ENCODE measurements around the gene MRPS9. TPM values are rescaled to one million over a fixed set of nuclear protein-coding genes. Genes with fewer than 3 reads are reported as not detected.

MRPS9 gene
- total and polyA plus RNA-seq, 2 donors (not counting 3 experiments of a cell fraction or from before 2014, with no cell fraction given) = 14.5 to 23.9 TPM

DNA sequence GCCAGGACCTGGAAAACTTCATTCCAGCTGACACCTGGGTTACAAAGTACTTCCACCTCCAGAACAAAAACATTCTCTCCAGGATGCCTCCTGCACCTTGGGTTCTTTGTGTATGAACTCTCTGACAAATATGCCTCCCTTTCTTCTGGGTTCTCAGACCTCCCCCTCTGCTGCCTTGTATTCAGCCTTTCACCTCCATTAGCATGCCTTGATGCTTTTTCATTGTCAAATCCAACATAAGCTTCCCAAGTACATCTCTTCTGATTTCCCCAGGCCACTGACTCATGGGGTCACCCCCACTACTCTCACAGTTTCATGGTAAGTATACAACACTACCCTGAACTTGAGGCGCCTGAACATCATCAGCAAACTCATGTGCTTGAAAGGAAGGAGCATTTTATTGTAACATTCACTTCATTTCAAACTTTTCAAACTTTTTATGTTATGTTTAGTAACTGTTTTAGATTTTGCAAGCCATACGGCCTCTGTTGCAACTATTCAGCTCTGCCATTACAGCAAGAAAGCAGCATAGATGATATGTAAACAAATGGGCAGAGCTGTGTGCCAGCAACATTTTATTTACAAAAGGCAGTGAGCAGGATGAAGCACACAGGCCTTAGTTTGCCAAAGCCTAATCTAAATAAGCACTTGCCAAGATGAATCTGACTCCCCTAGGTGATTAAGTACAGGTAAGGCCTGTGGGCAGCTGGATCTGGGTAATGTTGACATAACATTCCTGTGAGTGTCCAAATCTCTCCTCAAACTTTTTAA is 32.5 kb upstream of the MRPS9 start:
- Histone ChIP-seq H3K79me2 (ENCODE audit: control insufficient read depth, insufficient read depth, low read length) (no peaks in the 10 kb centered on the region), H3K9ac (replicated peaks; ENCODE audit: extremely low read depth, insufficient read depth, low read length) (no peak overlapping the region), H3K36me3 (ENCODE audit: control insufficient read depth in 2 of 2, extremely low read depth in 1 of 2, insufficient read depth in 2 of 2, low read length in 2 of 2) (no peaks in the 10 kb centered on the region), H3K27ac (ENCODE audit: insufficient read depth, low read depth, low read length) (no peak overlapping the region), H3K27me3 (ENCODE audit: control insufficient read depth in 2 of 2, insufficient read depth in 2 of 2, low read length in 2 of 2) (no peaks in the 10 kb centered on the region), H3K9me3 (replicated peaks; ENCODE audit: control insufficient read depth, insufficient read depth, low read length) (no peaks in the 10 kb centered on the region), H3K4me2 (ENCODE audit: insufficient read depth, low read length) (no peak overlapping the region), H3K9me1 (replicated peaks; ENCODE audit: control insufficient read depth, extremely low read depth, insufficient read depth, low read length) (no peaks in the 10 kb centered on the region), H3K4me3 (replicated peaks in 1 of 3; ENCODE audit: insufficient read depth in 1 of 3, low read depth in 1 of 3, low read length in 3 of 3) (no peak overlapping the region), H3K4me1 (ENCODE audit: control insufficient read depth, extremely low read depth, insufficient read depth, low read length) (no peaks in the 10 kb centered on the region), H2AFZ (ENCODE audit: low read depth, low read length) (no peak overlapping the region), H4K20me1 (replicated peaks; ENCODE audit: control insufficient read depth, extremely low read depth, insufficient read depth, low read length) (no peaks in the 10 kb centered on the region)
- dilution Hi-C loops (cut with MboI; ENCODE audit: extremely low pct_ligation_motif_present, low sequenced_read_pairs) (no loop called here), intact Hi-C loops (cut with micrococcal nuclease) (no loop called here)
- BruUV-seq (replicated peaks) = no TSS peak
- no peak for FAIRE-seq
- ChIA-PET POLR2A (no interaction called here), CTCF (no interaction called here)
- no peak for TF ChIP-seq POLR2AphosphoS5 (IDR thresholded peaks at IDR 0.05; ENCODE audit: insufficient read depth, low read depth, low read length)
- TF ChIP-seq FOS (IDR thresholded peaks at IDR 0.05; ENCODE audit: borderline replicate concordance, insufficient read depth, low read length) = no peak
- TF ChIP-seq GATA2 (IDR thresholded peaks at IDR 0.05; ENCODE audit: insufficient read depth, insufficient read length, low read depth, low read length) = no peak
- TF ChIP-seq, protein P1, sequence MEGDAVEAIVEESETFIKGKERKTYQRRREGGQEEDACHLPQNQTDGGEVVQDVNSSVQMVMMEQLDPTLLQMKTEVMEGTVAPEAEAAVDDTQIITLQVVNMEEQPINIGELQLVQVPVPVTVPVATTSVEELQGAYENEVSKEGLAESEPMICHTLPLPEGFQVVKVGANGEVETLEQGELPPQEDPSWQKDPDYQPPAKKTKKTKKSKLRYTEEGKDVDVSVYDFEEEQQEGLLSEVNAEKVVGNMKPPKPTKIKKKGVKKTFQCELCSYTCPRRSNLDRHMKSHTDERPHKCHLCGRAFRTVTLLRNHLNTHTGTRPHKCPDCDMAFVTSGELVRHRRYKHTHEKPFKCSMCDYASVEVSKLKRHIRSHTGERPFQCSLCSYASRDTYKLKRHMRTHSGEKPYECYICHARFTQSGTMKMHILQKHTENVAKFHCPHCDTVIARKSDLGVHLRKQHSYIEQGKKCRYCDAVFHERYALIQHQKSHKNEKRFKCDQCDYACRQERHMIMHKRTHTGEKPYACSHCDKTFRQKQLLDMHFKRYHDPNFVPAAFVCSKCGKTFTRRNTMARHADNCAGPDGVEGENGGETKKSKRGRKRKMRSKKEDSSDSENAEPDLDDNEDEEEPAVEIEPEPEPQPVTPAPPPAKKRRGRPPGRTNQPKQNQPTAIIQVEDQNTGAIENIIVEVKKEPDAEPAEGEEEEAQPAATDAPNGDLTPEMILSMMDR (IDR thresholded peaks at IDR 0.05; ENCODE audit: extremely low read depth in 1 of 2, insufficient read depth in 1 of 2, low read depth in 1 of 2, low read length in 2 of 2) = no peak
- TF ChIP-seq, protein P2, sequence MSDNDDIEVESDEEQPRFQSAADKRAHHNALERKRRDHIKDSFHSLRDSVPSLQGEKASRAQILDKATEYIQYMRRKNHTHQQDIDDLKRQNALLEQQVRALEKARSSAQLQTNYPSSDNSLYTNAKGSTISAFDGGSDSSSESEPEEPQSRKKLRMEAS (IDR thresholded peaks at IDR 0.05; ENCODE audit: insufficient read depth, insufficient read length) = no peak
- no peak for TF ChIP-seq POLR2A (IDR thresholded peaks at IDR 0.05; ENCODE audit: low read depth, low read length)
- TF ChIP-seq EZH2 (IDR thresholded peaks at IDR 0.05; ENCODE audit: borderline replicate concordance, low read depth, low read length, severe bottlenecking) = no peak
- no peak for TF ChIP-seq MYC (IDR thresholded peaks at IDR 0.05; ENCODE audit: low read depth, low read length)
- no peak for TF ChIP-seq JUN (IDR thresholded peaks at IDR 0.05; ENCODE audit: borderline replicate concordance, insufficient read depth, insufficient read length, low read depth)
- DNase-seq (ENCODE audit: low read depth, low spot score) = no peak

Data from endothelial cell of umbilical vein (primary cell).